ENCODE measurements around the gene ADD1. TPM values are rescaled to one million over a fixed set of nuclear protein-coding genes. Genes with fewer than 3 reads are reported as not detected.

ADD1 gene
- total RNA-seq, 2 donors from 2014 or later: 220 to 254 TPM

GRCh38 chr4:2866160-2866861 lies 22.7 kb downstream of the ADD1 start:
- peaks cover 56% of the 10 kb centered on the region for H3K4me1 Mint-ChIP-seq
- ATAC-seq (replicated peaks): no peak
- no peak overlapping the region for H3K4me3 Mint-ChIP-seq
- H3K27ac Mint-ChIP-seq: peak overlapping the region; percentile 73
- H3K27me3 Mint-ChIP-seq: no peaks in the 10 kb centered on the region
- H3K36me3 Mint-ChIP-seq (ENCODE audit: low read depth): peaks cover 28% of the 10 kb centered on the region
- H3K9me3 Mint-ChIP-seq: no peaks in the 10 kb centered on the region

DNA sequence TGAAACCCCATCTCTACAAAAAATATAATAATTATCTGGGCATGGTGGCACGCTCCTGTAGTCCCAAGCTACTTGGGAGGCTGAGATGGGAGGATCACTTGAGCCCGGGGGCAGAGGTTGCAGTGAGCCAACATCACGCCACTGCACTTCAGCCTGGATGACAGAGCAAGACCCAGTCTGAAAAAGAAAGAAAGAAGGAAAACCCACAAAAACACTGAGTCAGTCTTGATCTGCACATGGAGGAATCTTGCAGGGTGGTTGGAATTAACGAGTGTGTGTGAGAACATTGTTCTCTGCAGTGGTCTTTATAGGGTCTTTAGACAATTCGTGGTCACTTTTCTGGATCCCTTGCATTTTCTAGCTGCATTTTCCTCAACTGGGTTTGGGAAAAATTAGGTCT lies 23.2 kb downstream of the ADD1 start:
- H3K4me3 Mint-ChIP-seq: no peak overlapping the region
- H3K27ac Mint-ChIP-seq: peak overlapping the region; percentile 73
- H3K9me3 Mint-ChIP-seq: no peaks in the 10 kb centered on the region
- peaks cover 31% of the 10 kb centered on the region for H3K36me3 Mint-ChIP-seq (ENCODE audit: low read depth)
- H3K4me1 Mint-ChIP-seq: peaks cover 54% of the 10 kb centered on the region
- no peaks in the 10 kb centered on the region for H3K27me3 Mint-ChIP-seq
- peak; percentile 53 for ATAC-seq (replicated peaks)

GRCh38 chr4:2867758-2868491 lies 24.3 kb downstream of the ADD1 start:
- peaks cover 33% of the 10 kb centered on the region for H3K36me3 Mint-ChIP-seq (ENCODE audit: low read depth)
- peaks cover 46% of the 10 kb centered on the region for H3K4me1 Mint-ChIP-seq
- no peaks in the 10 kb centered on the region for H3K9me3 Mint-ChIP-seq
- H3K27me3 Mint-ChIP-seq: no peaks in the 10 kb centered on the region
- ATAC-seq (replicated peaks): no peak
- no peak overlapping the region for H3K4me3 Mint-ChIP-seq
- H3K27ac Mint-ChIP-seq: peak overlapping the region; percentile 73

DNA sequence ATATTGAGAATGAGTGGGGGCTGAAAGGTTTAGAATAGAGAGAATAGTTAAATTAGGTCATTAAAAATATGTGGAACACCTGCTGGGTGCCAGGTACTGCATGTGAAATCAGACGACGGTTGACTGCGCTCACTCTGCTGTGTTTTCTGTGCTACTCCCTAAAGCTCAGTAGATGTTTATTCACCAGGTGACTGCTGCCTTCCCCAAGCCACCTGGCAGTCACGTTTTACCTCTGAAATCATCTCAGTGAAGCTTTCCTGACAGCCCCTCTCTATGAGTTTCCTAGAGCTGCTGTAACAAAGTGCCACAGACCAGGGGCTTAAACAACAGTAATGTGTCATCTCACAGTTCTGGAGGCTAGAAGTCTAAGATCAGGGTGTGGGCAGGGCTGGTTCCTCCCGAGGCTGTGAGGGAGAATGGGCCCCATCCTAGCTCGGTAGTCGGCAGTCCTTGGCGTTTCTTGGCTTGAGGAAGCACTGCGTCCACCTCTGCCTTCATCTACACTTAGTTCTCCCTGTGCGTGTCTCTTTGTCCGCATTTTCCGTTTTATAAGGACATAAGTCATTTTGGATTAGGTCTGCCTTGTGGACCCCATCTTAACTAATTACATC lies 25.3 kb downstream of the ADD1 start:
- no peak for ATAC-seq (replicated peaks)
- Mint-ChIP-seq H3K27me3 (no peaks in the 10 kb centered on the region), H3K36me3 (ENCODE audit: low read depth) (peaks cover 33% of the 10 kb centered on the region), H3K4me1 (peaks cover 46% of the 10 kb centered on the region), H3K4me3 (no peak overlapping the region), H3K27ac (peak overlapping the region; percentile 61), H3K9me3 (no peaks in the 10 kb centered on the region)

GRCh38 chr4:2869659-2870058 lies 26.0 kb downstream of the ADD1 start:
- no peak for ATAC-seq (replicated peaks)
- no peak overlapping the region for H3K4me3 Mint-ChIP-seq
- H3K27me3 Mint-ChIP-seq: no peaks in the 10 kb centered on the region
- H3K27ac Mint-ChIP-seq: peak overlapping the region; percentile 8
- no peaks in the 10 kb centered on the region for H3K9me3 Mint-ChIP-seq
- H3K4me1 Mint-ChIP-seq: peaks cover 46% of the 10 kb centered on the region
- H3K36me3 Mint-ChIP-seq (ENCODE audit: low read depth): peaks cover 33% of the 10 kb centered on the region

DNA sequence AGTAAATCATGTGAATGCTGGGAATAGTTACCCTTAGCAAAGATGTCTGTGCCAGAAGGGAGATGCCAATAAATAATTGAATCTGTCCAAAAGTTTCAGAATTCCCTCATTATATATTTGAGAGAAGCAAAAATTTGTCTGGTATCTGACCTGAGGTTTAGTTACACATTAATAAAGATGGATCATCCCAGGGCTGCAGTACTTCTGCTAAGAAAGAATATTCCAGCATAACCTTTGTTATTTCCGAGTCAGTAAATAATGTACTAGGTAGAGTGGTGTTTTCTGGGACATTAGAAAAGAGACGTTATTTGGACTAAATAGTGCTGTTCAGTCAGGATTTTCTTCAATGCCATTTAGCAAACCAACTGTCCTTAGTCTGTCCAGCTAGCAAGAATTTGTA lies 26.4 kb downstream of the ADD1 start:
- H3K27ac Mint-ChIP-seq: peak overlapping the region; percentile 8
- peaks cover 45% of the 10 kb centered on the region for H3K4me1 Mint-ChIP-seq

GRCh38 chr4:2871466-2871865 lies 27.8 kb downstream of the ADD1 start:
- Mint-ChIP-seq H3K9me3 (no peaks in the 10 kb centered on the region), H3K4me1 (peaks cover 39% of the 10 kb centered on the region), H3K27ac (peak overlapping the region; percentile 7), H3K27me3 (no peaks in the 10 kb centered on the region), H3K36me3 (ENCODE audit: low read depth) (peaks cover 46% of the 10 kb centered on the region), H3K4me3 (no peak overlapping the region)
- ATAC-seq (replicated peaks): no peak

More for the DNA sequence above, 26.4 kb downstream of the ADD1 start:
- Mint-ChIP-seq H3K9me3 (no peaks in the 10 kb centered on the region), H3K27me3 (no peaks in the 10 kb centered on the region), H3K36me3 (ENCODE audit: low read depth) (peaks cover 33% of the 10 kb centered on the region), H3K4me3 (no peak overlapping the region)
- ATAC-seq (replicated peaks): no peak

DNA sequence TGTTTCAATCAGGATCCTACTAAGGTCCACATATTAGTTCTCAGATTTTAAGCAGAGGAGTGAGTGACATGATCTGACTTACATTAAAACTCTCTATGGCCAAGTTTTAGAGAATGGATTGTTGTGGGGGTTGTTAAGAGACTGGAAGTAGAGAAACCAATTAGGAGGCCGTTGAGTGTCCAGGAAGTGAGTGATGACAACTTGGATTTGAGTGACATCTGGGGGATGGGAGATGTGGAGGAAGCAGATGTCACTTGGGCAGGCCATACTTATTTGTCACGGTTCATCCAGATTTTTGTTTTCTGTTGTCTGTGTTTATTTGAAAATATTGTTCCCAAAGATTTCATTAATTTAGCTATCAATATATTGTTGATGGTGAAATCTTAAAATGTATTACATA lies 28.3 kb downstream of the ADD1 start:
- H3K4me1 Mint-ChIP-seq: peaks cover 35% of the 10 kb centered on the region
- H3K27me3 Mint-ChIP-seq: no peaks in the 10 kb centered on the region
- H3K36me3 Mint-ChIP-seq (ENCODE audit: low read depth): peaks cover 47% of the 10 kb centered on the region
- peak overlapping the region; percentile 7 for H3K27ac Mint-ChIP-seq
- H3K9me3 Mint-ChIP-seq: no peaks in the 10 kb centered on the region
- peak; percentile 50 for ATAC-seq (replicated peaks)
- no peak overlapping the region for H3K4me3 Mint-ChIP-seq

- H3K4me1 Mint-ChIP-seq: peaks cover 37% of the 10 kb centered on the region
- no peaks in the 10 kb centered on the region for H3K9me3 Mint-ChIP-seq
- no peak for ATAC-seq (replicated peaks)
- H3K4me3 Mint-ChIP-seq: no peak overlapping the region
- peaks cover 50% of the 10 kb centered on the region for H3K36me3 Mint-ChIP-seq (ENCODE audit: low read depth)
- no peak overlapping the region for H3K27ac Mint-ChIP-seq
- H3K27me3 Mint-ChIP-seq: no peaks in the 10 kb centered on the region
These were observed 29.7 kb downstream of the ADD1 start for GRCh38 chr4:2873329-2873728.

DNA sequence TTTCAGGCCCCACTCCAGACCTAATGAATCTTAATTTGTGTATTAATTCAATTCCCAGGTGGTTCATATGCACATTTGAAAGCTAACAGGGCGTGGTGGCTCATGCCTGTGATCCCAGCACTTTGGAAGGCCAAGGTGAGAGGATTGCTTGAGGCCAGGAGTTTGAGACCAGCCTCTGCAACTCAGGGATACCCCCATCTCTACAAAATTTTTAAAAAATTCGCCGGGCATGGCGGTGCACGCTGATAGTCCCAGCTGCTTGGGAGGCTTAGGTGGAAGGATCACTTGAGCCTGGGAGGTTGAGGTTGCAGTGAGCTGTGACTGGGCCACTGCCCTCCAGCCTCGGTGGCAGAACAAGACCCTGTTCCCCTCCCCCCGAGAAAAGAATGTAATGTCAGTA lies 31.2 kb downstream of the ADD1 start:
- Mint-ChIP-seq H3K4me3 (no peak overlapping the region), H3K27me3 (no peaks in the 10 kb centered on the region), H3K36me3 (ENCODE audit: low read depth) (peaks cover 55% of the 10 kb centered on the region), H3K4me1 (peaks cover 30% of the 10 kb centered on the region), H3K9me3 (no peaks in the 10 kb centered on the region), H3K27ac (no peak overlapping the region)
- ATAC-seq (replicated peaks): no peak

GRCh38 chr4:2875556-2875955 lies 31.9 kb downstream of the ADD1 start:
- Mint-ChIP-seq H3K27ac (no peak overlapping the region), H3K9me3 (no peaks in the 10 kb centered on the region), H3K4me3 (no peak overlapping the region), H3K4me1 (peaks cover 26% of the 10 kb centered on the region), H3K36me3 (ENCODE audit: low read depth) (peaks cover 56% of the 10 kb centered on the region), H3K27me3 (no peaks in the 10 kb centered on the region)
- peak; percentile 25 for ATAC-seq (replicated peaks)

GRCh38 chr4:2878346-2878745 lies 34.7 kb downstream of the ADD1 start:
- H3K36me3 Mint-ChIP-seq (ENCODE audit: low read depth): peaks cover 72% of the 10 kb centered on the region
- H3K27me3 Mint-ChIP-seq: no peaks in the 10 kb centered on the region
- H3K27ac Mint-ChIP-seq: peak overlapping the region; percentile 53
- peak overlapping the region; percentile 26 for H3K4me3 Mint-ChIP-seq
- peak; percentile 95 for ATAC-seq (replicated peaks)
- no peaks in the 10 kb centered on the region for H3K9me3 Mint-ChIP-seq
- peaks cover 18% of the 10 kb centered on the region for H3K4me1 Mint-ChIP-seq

DNA sequence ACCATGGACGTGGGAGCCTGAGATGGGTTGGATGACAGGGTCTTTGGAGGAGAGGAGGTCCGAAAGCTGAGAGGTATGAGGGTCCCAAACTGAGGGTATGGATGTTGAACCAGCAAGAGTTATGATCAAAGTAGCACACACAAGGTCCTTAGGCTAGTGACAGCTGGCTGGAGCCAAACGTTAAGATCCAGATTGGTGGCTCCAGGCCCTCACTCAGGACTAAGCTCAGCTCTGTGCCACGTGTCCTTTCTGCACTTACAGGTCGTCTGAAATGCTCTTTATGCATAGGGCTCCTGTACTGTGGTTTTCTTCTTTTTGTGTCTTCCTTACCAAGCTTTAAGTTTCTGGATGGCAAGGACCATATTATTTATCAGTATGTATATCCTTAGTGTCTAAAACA lies 35.4 kb downstream of the ADD1 start:
- no peak for ATAC-seq (replicated peaks)
- peaks cover 18% of the 10 kb centered on the region for H3K4me1 Mint-ChIP-seq
- H3K9me3 Mint-ChIP-seq: no peaks in the 10 kb centered on the region
- H3K36me3 Mint-ChIP-seq (ENCODE audit: low read depth): peaks cover 79% of the 10 kb centered on the region
- H3K27me3 Mint-ChIP-seq: no peaks in the 10 kb centered on the region
- H3K4me3 Mint-ChIP-seq: no peak overlapping the region
- H3K27ac Mint-ChIP-seq: peak overlapping the region; percentile 53

DNA sequence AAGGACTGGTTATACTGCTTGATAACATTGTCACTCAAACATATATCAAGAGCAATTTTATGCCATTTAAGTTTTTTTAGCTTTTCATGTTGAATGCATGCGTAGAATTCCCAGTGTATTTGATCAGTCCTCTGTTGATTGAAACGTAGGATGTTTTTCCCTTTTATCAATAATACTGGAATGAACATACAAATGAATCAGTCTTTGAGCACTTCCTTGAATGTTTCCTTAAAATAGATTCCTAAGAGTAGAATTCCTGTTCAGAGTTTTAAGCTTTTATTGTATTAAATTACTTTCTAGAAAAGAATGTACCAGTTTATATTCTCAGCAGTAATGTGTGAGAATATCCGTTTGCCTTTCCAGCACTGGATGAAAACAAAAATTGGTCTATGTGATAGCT lies 37.8 kb downstream of the ADD1 start:
- Mint-ChIP-seq H3K36me3 (ENCODE audit: low read depth) (peaks cover 90% of the 10 kb centered on the region), H3K27me3 (no peaks in the 10 kb centered on the region), H3K9me3 (no peaks in the 10 kb centered on the region), H3K27ac (no peak overlapping the region), H3K4me3 (no peak overlapping the region), H3K4me1 (peaks cover 25% of the 10 kb centered on the region)
- ATAC-seq (replicated peaks): no peak

GRCh38 chr4:2882341-2882740 lies 38.7 kb downstream of the ADD1 start:
- H3K36me3 Mint-ChIP-seq (ENCODE audit: low read depth): peaks cover 91% of the 10 kb centered on the region
- no peak overlapping the region for H3K4me3 Mint-ChIP-seq

More at GRCh38 chr4:2882341-2882740, 38.7 kb downstream of the ADD1 start:
- ATAC-seq (replicated peaks): no peak
- H3K27me3 Mint-ChIP-seq: no peaks in the 10 kb centered on the region
- H3K9me3 Mint-ChIP-seq: no peaks in the 10 kb centered on the region
- peaks cover 21% of the 10 kb centered on the region for H3K4me1 Mint-ChIP-seq
- H3K27ac Mint-ChIP-seq: no peak overlapping the region
